B cell (primary cell): Measurements from ENCODE around the gene ILDR1.

Experiments used
- CTCF ChIP-seq: fragments of 200-600 bp; IDR thresholded peaks from one replicate; pipeline ENCODE4 v1.8.0; 2022; ENCODE audit warnings: antibody characterized with exemption, mild to moderate bottlenecking
- EZH2 ChIP-seq: IDR thresholded peaks from 2 replicates; pipeline ENCODE4 v1.6.1; 2012; ENCODE audit warnings: borderline replicate concordance, low read depth, mild to moderate bottlenecking, moderate library complexity, low read length; ENCODE audit not compliant: insufficient read depth, poor library complexity, severe bottlenecking

GRCh38 chr3:122001892-122002291, 20.2 kb downstream of the ILDR1 start:
- TF ChIP-seq CTCF = no peak
- TF ChIP-seq EZH2 = no peak
